Keratinocyte (primary cell): Measurements from ENCODE around the gene ANKAR. TPM values are rescaled to one million over a fixed set of nuclear protein-coding genes. Genes with fewer than 3 reads are reported as not detected.

Experiments used
- DNase-seq: peaks from one replicate; pipeline ENCODE4 v3.0.0-alpha.2; 2011; ENCODE audit warnings: low read depth, missing footprints, low spot score
- FAIRE-seq: peaks from 2 replicates; lab custom pipeline; 2011; peaks lifted over from hg19 to GRCh38; lab: Jason Lieb, UNC
- H2AFZ ChIP-seq: 2 replicates; pipeline ENCODE4 v1.6.0; 2012; ENCODE audit warnings: low read length, control low read depth, inconsistent platforms; ENCODE audit not compliant: control insufficient read depth
- H3K27ac ChIP-seq: 2 replicates; pipeline ENCODE4 v1.5.1; 2011; ENCODE audit warnings: low read length; ENCODE audit not compliant: control insufficient read depth, insufficient read depth
- H3K27me3 ChIP-seq: 3 replicates; pipeline ENCODE4 v1.6.0; 2011; ENCODE audit warnings: low read length; ENCODE audit not compliant: control insufficient read depth, insufficient read depth; ENCODE audit errors: extremely low read depth
- H3K36me3 ChIP-seq, 2 experiments: 2 replicates in 1 of 2; 3 replicates in 1 of 2; pipeline ENCODE4 v1.5.1; 2011; ENCODE audit warnings: low read length in 2 of 2, mild to moderate bottlenecking in 1 of 2; ENCODE audit not compliant: control insufficient read depth in 2 of 2, insufficient read depth in 2 of 2; ENCODE audit errors: extremely low read depth in 1 of 2
- H3K4me1 ChIP-seq: 3 replicates; pipeline ENCODE4 v1.5.1; 2011; ENCODE audit warnings: low read length; ENCODE audit not compliant: control insufficient read depth, insufficient read depth; ENCODE audit errors: extremely low read depth
- H3K4me2 ChIP-seq: 3 replicates; pipeline ENCODE4 v1.6.0; 2011; ENCODE audit warnings: low read depth, low read length; ENCODE audit not compliant: control insufficient read depth, insufficient read depth; ENCODE audit errors: extremely low read depth
- H3K4me3 ChIP-seq, 3 experiments: fragments of 200-600 bp in 1 of 3; sonication (generic) in 1 of 3; 2 replicates in 2 of 3; 3 replicates in 1 of 3; pipeline ENCODE4 v1.5.1; 2011 to 2016; ENCODE audit warnings: low read length in 3 of 3, mild to moderate bottlenecking in 3 of 3, control low read depth in 2 of 3, inconsistent platforms in 1 of 3, low read depth in 1 of 3, mixed read lengths in 1 of 3, mixed run types in 1 of 3, moderate library complexity in 1 of 3; ENCODE audit not compliant: control insufficient read depth in 2 of 3, insufficient read depth in 2 of 3; ENCODE audit errors: extremely low read depth in 1 of 3
- H3K79me2 ChIP-seq: 2 replicates; pipeline ENCODE4 v1.6.0; 2012; ENCODE audit warnings: low read length; ENCODE audit not compliant: control insufficient read depth, insufficient read depth
- H3K9ac ChIP-seq: 3 replicates; pipeline ENCODE4 v1.6.0; 2011; ENCODE audit warnings: low read length; ENCODE audit not compliant: control insufficient read depth, insufficient read depth; ENCODE audit errors: extremely low read depth
- H3K9me1 ChIP-seq: 3 replicates; pipeline ENCODE4 v1.6.0; 2011; ENCODE audit warnings: low read length; ENCODE audit not compliant: control insufficient read depth, insufficient read depth; ENCODE audit errors: extremely low read depth
- H3K9me3 ChIP-seq: 2 replicates; pipeline ENCODE4 v1.5.1; 2012; ENCODE audit warnings: low read depth, low read length; ENCODE audit not compliant: control insufficient read depth
- H4K20me1 ChIP-seq: 3 replicates; pipeline ENCODE4 v1.6.0; 2011; ENCODE audit warnings: low read length; ENCODE audit not compliant: control insufficient read depth, insufficient read depth; ENCODE audit errors: extremely low read depth
- CTCF ChIP-seq, 3 experiments: IDR thresholded peaks in 1 of 3; conservative IDR thresholded peaks in 1 of 3; optimal IDR thresholded peaks in 1 of 3; 2 replicates in 2 of 3; 3 replicates in 1 of 3; pipeline versions ENCODE3 to v1.5.1; 2011; ENCODE audit warnings: low read length in 3 of 3, mild to moderate bottlenecking in 3 of 3, moderate library complexity in 2 of 3, control low read depth in 1 of 3, inconsistent platforms in 1 of 3; ENCODE audit not compliant: insufficient read depth in 2 of 3; ENCODE audit errors: extremely low read depth in 1 of 3
- EZH2 ChIP-seq: IDR thresholded peaks from one replicate; pipeline ENCODE4 v1.6.1; 2012; ENCODE audit warnings: inconsistent platforms, mild to moderate bottlenecking, low read length, moderate library complexity
- dilution Hi-C: fragments of 300-500 bp; cut with MboI; formaldehyde crosslinking; loops from one replicate; pipeline ENCODE4 v1.7.0; 2020; ENCODE audit warnings: low sequenced_read_pairs; ENCODE audit not compliant: extremely low pct_ligation_motif_present
- polyA plus RNA-seq, 5 experiments: library from polyadenylated mRNA; depleted of rRNA in 3 of 5; stranded (reverse) in 3 of 5; stranded (forward) in 1 of 5; unstranded in 1 of 5; fragments of >200 nt; gene quantifications; 1 replicate in 1 of 5; 2 replicates in 3 of 5; 3 replicates in 1 of 5; pipeline versions ENCODE4 v1.2.1 to v1.2.3, GENCODE V29; 2011 to 2012; ENCODE audit warnings: missing spikeins in 2 of 5, low read depth in 1 of 5, low replicate concordance in 1 of 5

The ANKAR gene
- polyA plus RNA-seq, 1 donor (not counting 4 experiments of a cell fraction or from before 2014, with no cell fraction given), result 1.6 TPM

GRCh38 chr2:189681203-189681602 lies 6.7 kb downstream of the ANKAR start:
- no peak overlapping the region for H3K4me2 ChIP-seq
- no peaks in the 10 kb centered on the region for H3K9me1 ChIP-seq
- no peak for DNase-seq
- no peak for TF ChIP-seq EZH2
- no peak for TF ChIP-seq CTCF (optimal IDR thresholded peaks at IDR 0.05 in 1 of 3, IDR thresholded peaks at IDR 0.05 in 1 of 3, conservative IDR thresholded peaks at IDR 0.05 in 1 of 3; ENCODE audit: extremely low read depth in 1 of 3, insufficient read depth in 2 of 3, low read length in 3 of 3)
- H3K4me1 ChIP-seq, result peaks cover 9% of the 10 kb centered on the region
- no peak overlapping the region for H3K4me3 ChIP-seq
- no peak for FAIRE-seq
- no peak overlapping the region for H3K27ac ChIP-seq
- dilution Hi-C loops, result no loop called here
- no peaks in the 10 kb centered on the region for H3K36me3 ChIP-seq
- H2AFZ ChIP-seq, result no peak overlapping the region
- H3K9me3 ChIP-seq, result no peaks in the 10 kb centered on the region
- H3K9ac ChIP-seq, result no peak overlapping the region
- no peaks in the 10 kb centered on the region for H4K20me1 ChIP-seq
- no peaks in the 10 kb centered on the region for H3K27me3 ChIP-seq
- H3K79me2 ChIP-seq, result no peaks in the 10 kb centered on the region

- no peak overlapping the region for H2AFZ ChIP-seq
- H3K36me3 ChIP-seq, result no peaks in the 10 kb centered on the region
- dilution Hi-C loops, result no loop called here
- H3K4me2 ChIP-seq, result no peak overlapping the region
- FAIRE-seq (no peak), DNase-seq (no peak)
- H3K4me3 ChIP-seq, result no peak overlapping the region
- TF ChIP-seq CTCF (optimal IDR thresholded peaks at IDR 0.05 in 1 of 3, IDR thresholded peaks at IDR 0.05 in 1 of 3, conservative IDR thresholded peaks at IDR 0.05 in 1 of 3; ENCODE audit: extremely low read depth in 1 of 3, insufficient read depth in 2 of 3, low read length in 3 of 3), result no peak
- no peak for TF ChIP-seq EZH2
- H3K27ac ChIP-seq, result no peak overlapping the region
- no peaks in the 10 kb centered on the region for H3K27me3 ChIP-seq
- H3K9me1 ChIP-seq, result no peaks in the 10 kb centered on the region
- H3K9me3 ChIP-seq, result no peaks in the 10 kb centered on the region
- no peaks in the 10 kb centered on the region for H4K20me1 ChIP-seq
- H3K79me2 ChIP-seq, result no peaks in the 10 kb centered on the region
- peaks cover 9% of the 10 kb centered on the region for H3K4me1 ChIP-seq
- H3K9ac ChIP-seq, result no peak overlapping the region
Measured at GRCh38 chr2:189681903-189682302, 7.4 kb downstream of the ANKAR start.
